ENCODE measurements around the gene UBE4B.
A peak's percentile ranks its signal among the peaks of the same experiment; 100 is the strongest.
"Not testable (repeated sequence)": the region's sequence is repeated elsewhere in the genome, so short reads cannot be mapped to it uniquely, and the experiment has no call there.

Gene UBE4B

GRCh38 chr1:10170239-10170574 is 137.4 kb downstream of the UBE4B start:
- no peak for DNase-seq

- DNase-seq = no peak
These were observed 138.5 kb downstream of the UBE4B start for GRCh38 chr1:10171105-10171767.

- DNase-seq = no peak
These were observed 139.4 kb downstream of the UBE4B start for GRCh38 chr1:10171995-10172669.

GRCh38 chr1:10173582-10173981 is 140.8 kb downstream of the UBE4B start:
- DNase-seq = no peak

GRCh38 chr1:10177876-10178275 is 145.1 kb downstream of the UBE4B start:
- DNase-seq = no peak

GRCh38 chr1:10178597-10179405 is 146.0 kb downstream of the UBE4B start:
- peak in 17 of 56 donors; percentile 1 to 20 (median 11) for DNase-seq

- DNase-seq = peak in 41 of 56 donors; percentile 5 to 65 (median 31)
These were observed 146.8 kb downstream of the UBE4B start for GRCh38 chr1:10179406-10180091.

- no peak for DNase-seq
These were observed 148.4 kb downstream of the UBE4B start for GRCh38 chr1:10181154-10181553.

- no peak for DNase-seq
These were observed 153.0 kb downstream of the UBE4B start for GRCh38 chr1:10185759-10186158.

- DNase-seq = no peak
These were observed 153.7 kb downstream of the UBE4B start for GRCh38 chr1:10186331-10187025.

GRCh38 chr1:10187026-10187334 is 154.2 kb downstream of the UBE4B start:
- DNase-seq = no peak

GRCh38 chr1:10188133-10188650 is 155.4 kb downstream of the UBE4B start:
- no peak for DNase-seq

GRCh38 chr1:10189659-10190058 is 156.9 kb downstream of the UBE4B start:
- DNase-seq = no peak

GRCh38 chr1:10192263-10192662 is 159.5 kb downstream of the UBE4B start:
- no peak for DNase-seq

- DNase-seq = no peak
These were observed 160.5 kb downstream of the UBE4B start for GRCh38 chr1:10193288-10193687.

- DNase-seq = no peak
These were observed 162.8 kb downstream of the UBE4B start for GRCh38 chr1:10195570-10195969.

- DNase-seq = no peak
These were observed 164.2 kb downstream of the UBE4B start for GRCh38 chr1:10196976-10197375.

GRCh38 chr1:10200620-10201019 is 167.9 kb downstream of the UBE4B start:
- no peak for DNase-seq

- DNase-seq = no peak
These were observed 171.4 kb downstream of the UBE4B start for GRCh38 chr1:10204003-10204642.

GRCh38 chr1:10205206-10205605 is 172.4 kb downstream of the UBE4B start:
- not testable (repeated sequence) for DNase-seq

GRCh38 chr1:10207810-10208209 is 175.1 kb downstream of the UBE4B start:
- DNase-seq = no peak
